Activated CD8-positive, alpha-beta T cell treated with anti-CD3 and anti-CD28 coated beads for 36 hours (primary cell): ENCODE data around the gene NCF4. TPM values are rescaled to one million over a fixed set of nuclear protein-coding genes. Genes with fewer than 3 reads are reported as not detected.

ENCODE experiments used
- ATAC-seq: fragments of 200-7000 bp; cut with Tn5 transposase; one replicate; pipeline ENCODE4 v1.10.0; 2021; ENCODE audit warnings: mild to moderate bottlenecking, moderate library complexity
- CTCF ChIA-PET: fragments of 350-600 bp; sonication (Branson Sonifier 250); formaldehyde crosslinking; loops from one replicate; lab custom pipeline; 2021; ENCODE audit warnings: antibody characterized with exemption; lab: Charles Lee
- POLR2A ChIA-PET: fragments of 350-600 bp; sonication (Branson Sonifier 250); formaldehyde crosslinking; loops from one replicate; lab custom pipeline; 2021; ENCODE audit warnings: antibody characterized with exemption; lab: Charles Lee
- DNase-seq: peaks from one replicate; pipeline ENCODE4 v3.0.0-alpha.2; 2020
- H3K27ac Mint-ChIP-seq: one replicate; pipeline ENCODE4 v1.8.0; 2021; ENCODE audit warnings: mild to moderate bottlenecking, mixed read lengths
- H3K27me3 Mint-ChIP-seq: one replicate; pipeline ENCODE4 v1.8.0; 2021; ENCODE audit warnings: mixed read lengths
- H3K36me3 Mint-ChIP-seq: one replicate; pipeline ENCODE4 v1.8.0; 2021; ENCODE audit warnings: low read depth, mixed read lengths
- H3K4me1 Mint-ChIP-seq: one replicate; pipeline ENCODE4 v1.8.0; 2021; ENCODE audit warnings: low read depth, mixed read lengths
- H3K4me3 Mint-ChIP-seq: one replicate; pipeline ENCODE4 v1.8.0; 2021; ENCODE audit warnings: mild to moderate bottlenecking, moderate library complexity, mixed read lengths
- H3K9me3 Mint-ChIP-seq: one replicate; pipeline ENCODE4 v1.8.0; 2021; ENCODE audit warnings: mixed read lengths
- CTCF ChIP-seq: fragments of 200-600 bp; IDR thresholded peaks from one replicate; pipeline ENCODE4 v1.8.0; 2022; ENCODE audit warnings: antibody characterized with exemption, mild to moderate bottlenecking
- intact Hi-C: fragments of 100-400 bp; cut with micrococcal nuclease; formaldehyde crosslinking; loops from one replicate; pipeline ENCODE4 v1.10.0; 2022
- total RNA-seq, 2 experiments: library from RNA; stranded (reverse); gene quantifications; one replicate each; pipeline ENCODE4 v1.2.3, GENCODE V29; 2021

The NCF4 gene
- total RNA-seq, 2 experiments from 2014 or later, result 2.5 to 2.9 TPM

GRCh38 chr22:36899498-36899897 lies 38.7 kb downstream of the NCF4 start:
- intact Hi-C loops, result no loop called here
- ATAC-seq (no peak), DNase-seq (no peak)
- Mint-ChIP-seq H3K36me3 (no peaks in the 10 kb centered on the region), H3K9me3 (no peaks in the 10 kb centered on the region), H3K4me1 (no peaks in the 10 kb centered on the region), H3K27me3 (peaks cover 19% of the 10 kb centered on the region), H3K27ac (no peak overlapping the region), H3K4me3 (no peak overlapping the region)
- no peak for TF ChIP-seq CTCF
- POLR2A ChIA-PET, result no interaction called here
- CTCF ChIA-PET, result interaction anchor here (1.3 to 1.5 kb wide), 2 partner anchors 43 to 78 kb away, joined by 3 to 5 read pairs; no protein-coding TSS in a partner anchor

GRCh38 chr22:36900225-36900624 lies 39.4 kb downstream of the NCF4 start:
- ChIA-PET CTCF (interaction anchor here (1.3 kb wide), 1 partner anchor 44 kb away, joined by 3 read pairs; no protein-coding TSS in a partner anchor), POLR2A (no interaction called here)
- peaks cover 22% of the 10 kb centered on the region for H3K27me3 Mint-ChIP-seq
- no peaks in the 10 kb centered on the region for H3K4me1 Mint-ChIP-seq
- no peak overlapping the region for H3K4me3 Mint-ChIP-seq
- DNase-seq, result no peak
- ATAC-seq, result no peak
- H3K36me3 Mint-ChIP-seq, result no peaks in the 10 kb centered on the region
- TF ChIP-seq CTCF, result no peak
- H3K27ac Mint-ChIP-seq, result no peak overlapping the region
- intact Hi-C loops, result no loop called here
- H3K9me3 Mint-ChIP-seq, result no peaks in the 10 kb centered on the region

GRCh38 chr22:36900880-36901279 lies 40.1 kb downstream of the NCF4 start:
- intact Hi-C loops, result no loop called here
- ChIA-PET CTCF (interaction anchor here (1.5 kb wide), 1 partner anchor 48 kb away, joined by 4 read pairs; no protein-coding TSS in a partner anchor), POLR2A (no interaction called here)
- no peak for TF ChIP-seq CTCF
- no peaks in the 10 kb centered on the region for H3K9me3 Mint-ChIP-seq
- H3K4me1 Mint-ChIP-seq, result no peaks in the 10 kb centered on the region
- H3K27me3 Mint-ChIP-seq, result peaks cover 22% of the 10 kb centered on the region
- no peak for ATAC-seq
- H3K27ac Mint-ChIP-seq, result no peak overlapping the region
- H3K4me3 Mint-ChIP-seq, result no peak overlapping the region
- DNase-seq, result no peak
- H3K36me3 Mint-ChIP-seq, result no peaks in the 10 kb centered on the region

- POLR2A ChIA-PET, result no interaction called here
- DNase-seq, result peak; percentile 12
- Mint-ChIP-seq H3K4me3 (no peak overlapping the region), H3K27ac (peak overlapping the region; percentile 19), H3K4me1 (no peaks in the 10 kb centered on the region), H3K9me3 (no peaks in the 10 kb centered on the region), H3K27me3 (peaks cover 22% of the 10 kb centered on the region), H3K36me3 (no peaks in the 10 kb centered on the region)
- intact Hi-C loops, result no loop called here
- CTCF ChIA-PET, result interaction anchor here (0.7 to 1.6 kb wide), 3 partner anchors 8 to 49 kb away, joined by 3 to 7 read pairs (median 4); no protein-coding TSS in a partner anchor
- no peak for TF ChIP-seq CTCF
- peak; percentile 75 for ATAC-seq
Measured at GRCh38 chr22:36901411-36902142, 40.8 kb downstream of the NCF4 start.
